ENCODE results near the gene INO80. TPM values are rescaled to one million over a fixed set of nuclear protein-coding genes. Genes with fewer than 3 reads are reported as not detected.

Gene INO80
- total RNA-seq, 1 donor from 2014 or later: 20.4 TPM

DNA sequence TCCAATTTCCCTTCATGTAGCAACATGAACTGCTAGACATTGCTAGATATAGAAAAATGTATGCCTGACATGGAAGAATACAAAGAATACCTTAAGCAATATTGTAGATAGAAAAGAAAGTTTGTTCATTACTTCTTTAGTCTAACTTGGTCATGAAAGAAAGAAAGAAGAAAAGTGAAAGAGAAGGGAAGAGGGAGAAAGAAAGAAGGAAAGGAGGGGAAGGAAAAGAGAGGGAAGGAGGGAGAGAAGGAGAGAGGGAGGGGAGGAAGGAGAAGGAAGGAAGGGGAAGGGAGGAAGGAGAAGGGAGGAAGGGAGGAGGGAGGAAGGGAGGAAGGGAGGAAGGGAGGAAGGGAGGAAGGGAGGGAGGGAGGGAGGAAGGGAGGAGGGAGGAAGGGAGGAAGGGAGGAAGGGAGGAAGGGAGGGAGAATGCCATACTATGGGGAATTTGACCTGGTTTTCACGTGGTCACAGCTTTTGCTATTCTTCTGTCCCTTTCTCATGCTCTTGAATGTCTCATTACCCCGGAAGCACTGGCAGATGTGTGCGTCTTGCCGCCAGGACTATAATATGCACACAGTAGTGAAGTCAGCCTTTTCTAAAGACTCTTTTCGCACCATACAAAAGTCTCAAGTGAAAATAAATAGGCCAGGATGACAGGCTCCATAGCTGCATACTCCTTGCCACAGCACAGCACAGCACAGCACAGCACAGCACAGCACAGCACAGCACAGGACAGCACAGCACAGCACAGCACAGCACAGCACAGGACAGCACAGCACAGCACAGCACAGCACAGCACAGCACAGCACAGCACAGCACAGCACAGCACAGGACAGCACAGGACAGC is 84.6 kb downstream of the INO80 start:
- peaks cover 3% of the 10 kb centered on the region for H3K27me3 Mint-ChIP-seq (ENCODE audit: unreplicated experiment)
- TF ChIP-seq, protein P1, sequence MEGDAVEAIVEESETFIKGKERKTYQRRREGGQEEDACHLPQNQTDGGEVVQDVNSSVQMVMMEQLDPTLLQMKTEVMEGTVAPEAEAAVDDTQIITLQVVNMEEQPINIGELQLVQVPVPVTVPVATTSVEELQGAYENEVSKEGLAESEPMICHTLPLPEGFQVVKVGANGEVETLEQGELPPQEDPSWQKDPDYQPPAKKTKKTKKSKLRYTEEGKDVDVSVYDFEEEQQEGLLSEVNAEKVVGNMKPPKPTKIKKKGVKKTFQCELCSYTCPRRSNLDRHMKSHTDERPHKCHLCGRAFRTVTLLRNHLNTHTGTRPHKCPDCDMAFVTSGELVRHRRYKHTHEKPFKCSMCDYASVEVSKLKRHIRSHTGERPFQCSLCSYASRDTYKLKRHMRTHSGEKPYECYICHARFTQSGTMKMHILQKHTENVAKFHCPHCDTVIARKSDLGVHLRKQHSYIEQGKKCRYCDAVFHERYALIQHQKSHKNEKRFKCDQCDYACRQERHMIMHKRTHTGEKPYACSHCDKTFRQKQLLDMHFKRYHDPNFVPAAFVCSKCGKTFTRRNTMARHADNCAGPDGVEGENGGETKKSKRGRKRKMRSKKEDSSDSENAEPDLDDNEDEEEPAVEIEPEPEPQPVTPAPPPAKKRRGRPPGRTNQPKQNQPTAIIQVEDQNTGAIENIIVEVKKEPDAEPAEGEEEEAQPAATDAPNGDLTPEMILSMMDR (IDR thresholded peaks at IDR 0.05; ENCODE audit: partially characterized antibody, unreplicated experiment): no peak
- no peak overlapping the region for H3K4me3 Mint-ChIP-seq (ENCODE audit: unreplicated experiment)
- no peaks in the 10 kb centered on the region for H3K36me3 Mint-ChIP-seq (ENCODE audit: unreplicated experiment)
- DNase-seq: no peak
- peak overlapping the region; percentile 82 for H3K27ac Mint-ChIP-seq (ENCODE audit: unreplicated experiment)
- H3K9me3 Mint-ChIP-seq (ENCODE audit: unreplicated experiment): peaks cover 3% of the 10 kb centered on the region
- peaks cover 13% of the 10 kb centered on the region for H3K4me1 Mint-ChIP-seq (ENCODE audit: low read depth, unreplicated experiment)

DNA sequence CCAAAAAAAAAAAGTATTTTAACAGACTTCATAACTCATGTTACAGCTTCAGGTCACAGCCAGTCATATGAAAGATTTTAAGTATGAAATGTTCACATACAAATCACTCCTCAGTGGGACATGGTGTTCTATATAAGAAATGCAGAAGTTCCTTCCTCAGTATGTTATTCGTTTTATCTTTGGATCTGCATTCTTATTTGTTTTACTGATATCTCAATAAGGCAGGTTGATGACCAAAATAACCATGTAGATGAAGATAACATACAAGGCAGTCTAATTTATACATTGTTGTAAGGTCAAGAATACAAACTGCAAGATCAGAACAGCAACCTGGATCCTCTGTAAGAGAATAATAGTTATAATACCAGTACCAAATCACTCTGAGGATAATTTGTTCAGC is 87.2 kb downstream of the INO80 start:
- H3K4me3 Mint-ChIP-seq (ENCODE audit: unreplicated experiment): no peak overlapping the region
- peaks cover 3% of the 10 kb centered on the region for H3K9me3 Mint-ChIP-seq (ENCODE audit: unreplicated experiment)
- TF ChIP-seq, protein P1 (IDR thresholded peaks at IDR 0.05; ENCODE audit: partially characterized antibody, unreplicated experiment): no peak
- H3K27ac Mint-ChIP-seq (ENCODE audit: unreplicated experiment): no peak overlapping the region
- DNase-seq: no peak
- peaks cover 14% of the 10 kb centered on the region for H3K4me1 Mint-ChIP-seq (ENCODE audit: low read depth, unreplicated experiment)
- peaks cover 2% of the 10 kb centered on the region for H3K27me3 Mint-ChIP-seq (ENCODE audit: unreplicated experiment)
- H3K36me3 Mint-ChIP-seq (ENCODE audit: unreplicated experiment): no peaks in the 10 kb centered on the region

DNA sequence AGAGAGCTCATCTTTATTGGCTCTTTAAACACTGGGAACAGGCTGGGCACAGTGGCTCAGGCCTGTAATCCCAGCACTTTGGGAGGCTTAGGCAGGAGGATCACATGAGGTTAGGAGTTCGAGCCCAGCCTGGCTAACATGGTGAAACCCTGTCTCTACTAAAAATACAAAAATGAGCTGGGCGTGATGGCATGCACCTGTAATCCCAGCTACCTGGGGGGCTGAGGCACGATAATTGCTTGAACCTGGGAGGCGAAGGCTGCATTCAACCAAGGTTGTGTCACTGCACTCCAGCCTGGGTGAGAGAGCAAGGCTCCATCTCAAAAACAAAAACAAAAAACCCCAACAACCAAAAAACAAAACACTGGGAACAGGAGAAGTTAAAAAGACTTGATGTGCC is 90.7 kb downstream of the INO80 start:
- Mint-ChIP-seq H3K36me3 (ENCODE audit: unreplicated experiment) (no peaks in the 10 kb centered on the region), H3K27me3 (ENCODE audit: unreplicated experiment) (peaks cover 2% of the 10 kb centered on the region), H3K27ac (ENCODE audit: unreplicated experiment) (no peak overlapping the region), H3K4me1 (ENCODE audit: low read depth, unreplicated experiment) (peaks cover 7% of the 10 kb centered on the region), H3K4me3 (ENCODE audit: unreplicated experiment) (no peak overlapping the region), H3K9me3 (ENCODE audit: unreplicated experiment) (peaks cover 3% of the 10 kb centered on the region)
- DNase-seq: no peak
- TF ChIP-seq, protein P1 (IDR thresholded peaks at IDR 0.05; ENCODE audit: partially characterized antibody, unreplicated experiment): no peak

GRCh38 chr15:41024885-41025284 is 91.2 kb downstream of the INO80 start:
- no peaks in the 10 kb centered on the region for H3K36me3 Mint-ChIP-seq (ENCODE audit: unreplicated experiment)
- TF ChIP-seq, protein P1 (IDR thresholded peaks at IDR 0.05; ENCODE audit: partially characterized antibody, unreplicated experiment): no peak
- no peak overlapping the region for H3K4me3 Mint-ChIP-seq (ENCODE audit: unreplicated experiment)
- no peak overlapping the region for H3K27ac Mint-ChIP-seq (ENCODE audit: unreplicated experiment)
- DNase-seq: no peak
- H3K9me3 Mint-ChIP-seq (ENCODE audit: unreplicated experiment): peaks cover 3% of the 10 kb centered on the region
- peaks cover 2% of the 10 kb centered on the region for H3K27me3 Mint-ChIP-seq (ENCODE audit: unreplicated experiment)
- peaks cover 7% of the 10 kb centered on the region for H3K4me1 Mint-ChIP-seq (ENCODE audit: low read depth, unreplicated experiment)

GRCh38 chr15:41024131-41024530 is 91.9 kb downstream of the INO80 start:
- Mint-ChIP-seq H3K27me3 (ENCODE audit: unreplicated experiment) (peaks cover 2% of the 10 kb centered on the region), H3K27ac (ENCODE audit: unreplicated experiment) (no peak overlapping the region), H3K36me3 (ENCODE audit: unreplicated experiment) (no peaks in the 10 kb centered on the region), H3K4me3 (ENCODE audit: unreplicated experiment) (no peak overlapping the region), H3K9me3 (ENCODE audit: unreplicated experiment) (peaks cover 3% of the 10 kb centered on the region), H3K4me1 (ENCODE audit: low read depth, unreplicated experiment) (peaks cover 2% of the 10 kb centered on the region)
- no peak for DNase-seq
- TF ChIP-seq, protein P1 (IDR thresholded peaks at IDR 0.05; ENCODE audit: partially characterized antibody, unreplicated experiment): no peak
